Activated CD4-positive, CD25-positive, alpha-beta regulatory T cell treated with anti-CD3 and anti-CD28 coated beads, Interleukin-2, amount 50 U/mL, for 16 hours (primary cell): ENCODE measurements around the gene RPTOR.

Experiments used
- DNase-seq: peaks from one replicate; pipeline ENCODE4 v3.0.0-alpha.2; 2020; ENCODE audit warnings: low read depth, low spot score

Gene RPTOR

DNA sequence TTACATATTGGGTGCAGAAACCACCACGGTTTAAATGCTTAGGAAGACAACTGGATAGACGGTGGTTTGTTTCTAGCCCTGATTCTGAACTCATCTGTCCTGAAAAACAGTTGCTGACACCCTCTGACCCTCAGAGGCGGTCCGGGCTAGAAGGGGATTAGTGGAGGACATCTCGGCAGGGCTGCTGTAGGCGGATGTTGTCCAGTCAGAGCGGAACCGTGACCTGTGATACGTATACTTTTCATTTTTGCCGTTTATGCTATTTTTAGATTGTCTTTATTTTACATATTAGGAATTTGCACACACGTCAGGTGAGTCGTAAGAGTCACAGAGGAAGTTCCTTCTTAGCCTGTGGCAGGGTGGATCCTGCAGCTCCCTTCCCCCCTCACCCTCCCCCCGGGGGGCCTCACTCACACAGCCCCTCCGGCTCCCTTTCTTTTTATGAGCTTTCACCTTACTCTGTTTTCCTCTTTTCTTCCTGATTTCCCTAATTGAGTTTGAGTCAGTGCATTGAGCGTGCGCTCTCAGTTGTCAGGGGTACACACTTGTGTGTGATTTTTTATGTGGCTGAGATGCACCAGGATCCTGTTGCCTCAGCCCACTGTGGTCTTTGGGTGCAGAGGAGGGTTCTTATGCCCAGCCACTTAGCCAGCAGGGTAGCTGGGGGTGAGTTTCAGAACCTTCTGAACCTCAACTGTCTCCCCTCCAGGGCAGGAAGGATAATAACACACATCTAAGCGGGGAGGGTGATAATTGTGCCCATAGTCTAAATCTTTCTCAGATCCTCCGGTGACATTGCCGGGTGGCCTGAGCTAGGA, 236.0 kb downstream of the RPTOR start:
- no peak for DNase-seq

DNA sequence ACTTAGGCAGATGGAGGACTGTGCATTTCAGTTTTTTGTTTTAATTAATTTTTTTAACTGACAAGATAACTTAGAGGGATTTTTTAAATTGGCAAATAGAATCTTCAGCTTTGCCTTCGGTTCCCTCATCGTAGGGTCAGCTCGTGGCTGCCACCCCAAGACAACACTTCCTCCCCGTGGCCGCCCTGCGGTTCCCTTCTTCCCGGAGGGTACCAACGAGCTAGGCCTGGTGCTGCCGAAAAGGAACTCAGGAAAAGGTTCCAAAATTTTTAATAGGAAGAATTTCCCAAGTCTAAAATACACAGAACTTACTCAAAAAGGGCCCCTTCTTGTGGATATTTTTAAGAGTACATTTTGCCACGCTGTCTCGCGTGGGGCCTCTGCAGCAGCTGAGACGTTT, 236.6 kb downstream of the RPTOR start:
- DNase-seq, result no peak

DNA sequence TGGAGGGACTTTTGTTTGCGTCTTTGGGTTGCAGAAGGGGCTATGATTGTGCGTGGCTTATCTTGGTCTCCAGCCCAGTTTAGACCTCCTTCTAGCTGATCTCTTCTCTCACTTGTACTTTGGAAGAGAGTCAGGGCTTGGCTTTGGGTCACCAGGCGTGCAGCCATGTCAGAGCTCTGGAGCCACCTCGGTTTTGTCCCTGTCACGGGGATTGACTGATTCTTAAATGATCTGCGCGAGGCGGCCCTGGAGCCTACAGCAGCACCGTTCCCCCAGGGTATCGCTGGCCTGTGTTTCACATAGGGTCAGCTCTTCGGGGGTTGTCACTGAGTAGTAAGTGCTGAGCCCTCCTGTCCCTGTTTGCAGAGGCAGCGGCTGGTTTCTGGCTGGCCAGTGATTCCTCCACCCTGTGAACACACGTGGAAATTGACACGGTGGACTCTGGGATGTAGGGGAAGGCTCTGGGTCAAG, 237.2 kb downstream of the RPTOR start:
- no peak for DNase-seq

DNA sequence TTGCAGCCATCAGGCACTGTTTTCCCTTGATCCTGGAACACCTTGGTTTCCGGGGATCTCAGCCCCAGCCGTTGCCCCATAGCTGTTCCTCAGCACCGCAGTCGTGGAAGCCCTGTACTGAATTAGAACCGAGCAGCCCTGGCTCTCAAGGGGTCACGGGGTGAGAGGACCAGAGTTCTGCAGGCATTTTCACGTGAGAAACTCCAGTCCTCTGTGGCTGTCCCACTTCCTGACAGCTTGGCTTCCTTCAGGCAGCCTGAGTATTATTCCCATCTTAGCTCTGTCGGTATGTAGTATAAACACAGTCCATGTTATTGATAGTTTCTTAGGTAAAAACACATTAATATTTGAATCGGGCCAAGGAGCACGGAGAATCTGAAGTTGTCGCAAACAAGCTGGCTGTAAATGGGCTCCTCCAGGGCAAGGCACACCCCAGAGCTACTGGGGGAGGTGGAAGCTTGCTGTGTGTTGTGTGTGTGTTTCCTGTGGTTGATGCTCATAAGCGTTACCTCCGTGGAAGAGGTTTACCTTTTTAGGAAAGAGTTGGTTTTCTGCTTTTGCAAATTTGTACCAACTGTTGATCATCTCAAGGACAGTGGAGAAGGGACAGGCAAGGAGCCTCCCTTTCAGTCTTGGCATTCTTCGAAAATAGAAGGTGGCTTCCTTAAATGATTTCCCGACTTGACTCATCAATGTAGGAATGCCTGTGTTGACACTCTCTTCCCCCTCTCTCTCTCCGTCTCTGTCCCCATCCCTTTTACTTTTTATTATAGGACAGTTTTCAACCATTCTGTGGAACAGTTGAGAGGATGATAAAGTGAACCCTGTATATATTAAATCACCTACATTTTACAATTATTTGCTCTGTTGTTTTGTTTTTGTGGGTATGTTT, 238.1 kb downstream of the RPTOR start:
- DNase-seq, result no peak

DNA sequence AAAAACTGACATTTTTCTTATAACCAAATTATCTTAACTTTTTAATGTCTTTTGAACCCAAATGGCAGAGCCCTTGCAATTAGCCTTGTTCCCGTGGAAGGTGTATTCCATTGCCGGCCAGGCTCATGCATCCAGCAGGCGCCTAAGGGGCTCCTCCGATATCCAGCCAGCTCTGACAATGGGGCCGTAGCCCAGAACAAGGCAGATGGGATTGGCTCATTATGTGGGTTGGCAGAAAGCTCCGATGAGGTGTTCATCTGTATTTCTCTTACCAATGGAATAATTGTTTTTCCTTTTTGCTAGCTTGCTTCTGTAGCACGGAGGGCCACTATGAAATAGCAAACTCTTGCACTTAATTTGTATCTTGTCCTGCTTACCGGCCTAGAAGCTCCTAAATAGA, 238.8 kb downstream of the RPTOR start:
- no peak for DNase-seq

DNA sequence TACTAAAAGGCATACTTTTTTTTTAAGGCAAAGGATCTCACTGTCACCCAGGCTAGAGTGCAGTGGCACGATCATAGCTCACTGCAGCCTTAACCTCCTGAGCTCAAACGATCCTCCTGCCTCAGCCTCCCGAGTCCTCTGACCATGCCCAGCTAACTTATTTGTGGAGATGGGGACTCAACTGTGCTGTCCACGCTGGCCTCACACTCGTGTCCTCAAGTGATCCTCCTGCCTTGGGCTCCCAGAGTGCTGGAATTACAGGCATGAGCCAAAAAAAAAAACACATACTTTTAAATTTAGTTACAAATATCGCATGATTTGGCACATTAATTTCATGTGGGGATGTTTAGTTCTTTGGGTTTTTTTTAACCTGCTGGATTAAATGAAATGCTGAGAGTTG, 239.3 kb downstream of the RPTOR start:
- DNase-seq, result no peak

DNA sequence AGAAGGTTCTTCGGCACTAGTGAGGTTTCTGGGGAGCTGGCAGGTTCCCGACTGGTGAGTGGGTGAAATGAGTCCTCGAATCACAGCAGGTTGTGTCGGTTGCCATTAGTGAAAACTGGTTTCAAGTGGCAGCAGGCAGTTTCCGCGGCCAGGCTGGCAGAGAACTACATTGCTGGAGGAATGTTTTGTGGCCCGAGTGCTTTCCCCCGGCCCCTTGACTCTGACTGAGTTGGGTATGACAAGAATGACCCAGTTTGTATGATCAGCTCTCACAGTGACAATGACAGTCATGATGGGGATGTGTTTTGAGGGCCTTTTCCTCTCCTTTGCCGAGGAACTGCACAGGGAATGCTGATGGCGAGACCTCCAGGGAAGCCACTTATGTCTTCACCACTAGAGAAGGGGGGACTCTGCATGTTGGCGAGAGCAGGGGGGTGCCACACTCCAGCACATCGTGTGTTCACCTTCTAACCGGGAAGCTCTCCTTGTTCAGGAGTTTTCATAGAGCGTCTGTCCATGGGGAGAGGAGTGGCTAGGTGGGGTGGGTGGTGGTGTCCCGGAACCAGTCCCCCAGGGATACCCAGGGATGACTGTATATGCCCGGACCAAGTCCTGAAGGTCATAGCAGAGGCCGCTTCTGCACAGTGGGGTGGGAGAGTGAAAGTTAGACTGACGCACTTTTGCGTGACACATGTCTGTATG, 241.0 kb downstream of the RPTOR start:
- DNase-seq, result no peak

DNA sequence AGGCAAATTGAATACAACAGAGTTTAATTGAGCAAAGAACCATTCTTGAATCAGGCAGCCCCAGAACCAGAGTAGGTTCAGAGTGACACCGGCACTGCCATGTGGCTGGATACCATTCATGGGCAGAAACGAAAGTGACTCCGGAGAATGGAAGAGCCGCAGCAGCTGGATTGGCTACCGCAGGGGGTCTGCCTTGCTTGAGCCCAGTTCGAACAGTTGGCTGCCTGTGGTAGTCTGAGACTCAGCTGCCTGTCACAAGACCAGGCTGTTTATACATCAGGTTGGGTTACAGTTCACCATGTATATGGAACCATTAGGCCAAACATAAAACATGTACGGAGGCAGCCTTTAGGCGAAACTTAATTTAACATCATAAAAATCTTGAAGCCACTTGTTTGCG, 241.8 kb downstream of the RPTOR start:
- DNase-seq, result no peak

DNA sequence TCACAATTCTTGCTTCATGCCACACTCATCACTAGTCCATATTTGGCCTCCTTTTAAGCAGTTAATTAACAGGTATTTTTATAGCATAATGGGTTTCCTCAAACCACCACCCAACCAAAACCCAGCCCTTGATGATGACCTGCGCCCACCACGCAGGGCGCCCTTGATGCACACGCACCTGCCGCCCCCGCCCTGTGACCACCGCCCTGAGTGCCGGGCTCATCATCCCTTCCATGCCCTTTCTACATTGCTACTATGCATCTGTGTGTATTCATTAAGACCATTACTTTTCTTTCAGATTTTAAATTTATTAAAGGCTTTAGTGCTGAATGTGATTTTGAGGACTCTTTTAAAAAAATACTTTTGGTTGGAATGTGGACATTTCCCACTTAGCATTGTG, 242.2 kb downstream of the RPTOR start:
- DNase-seq, result no peak

DNA sequence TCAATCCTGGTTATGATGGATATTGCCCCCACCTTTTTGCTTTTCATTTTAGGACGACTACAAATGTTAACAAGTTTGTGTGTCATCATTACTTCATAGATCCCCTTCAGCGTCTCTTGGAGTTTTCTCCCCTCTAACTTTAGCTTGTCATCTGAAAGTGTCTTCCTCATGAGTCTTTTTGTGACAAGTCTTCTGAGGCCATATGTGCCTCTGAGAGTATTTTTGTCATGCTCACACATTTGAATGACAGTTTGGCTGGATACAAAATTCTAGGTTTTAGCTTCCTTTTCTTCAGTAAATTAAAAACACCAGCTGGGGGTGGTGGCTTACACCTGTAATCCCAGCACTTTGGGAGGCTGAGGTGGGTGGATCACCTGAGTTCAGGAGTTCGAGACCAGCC, 243.2 kb downstream of the RPTOR start:
- no peak for DNase-seq

DNA sequence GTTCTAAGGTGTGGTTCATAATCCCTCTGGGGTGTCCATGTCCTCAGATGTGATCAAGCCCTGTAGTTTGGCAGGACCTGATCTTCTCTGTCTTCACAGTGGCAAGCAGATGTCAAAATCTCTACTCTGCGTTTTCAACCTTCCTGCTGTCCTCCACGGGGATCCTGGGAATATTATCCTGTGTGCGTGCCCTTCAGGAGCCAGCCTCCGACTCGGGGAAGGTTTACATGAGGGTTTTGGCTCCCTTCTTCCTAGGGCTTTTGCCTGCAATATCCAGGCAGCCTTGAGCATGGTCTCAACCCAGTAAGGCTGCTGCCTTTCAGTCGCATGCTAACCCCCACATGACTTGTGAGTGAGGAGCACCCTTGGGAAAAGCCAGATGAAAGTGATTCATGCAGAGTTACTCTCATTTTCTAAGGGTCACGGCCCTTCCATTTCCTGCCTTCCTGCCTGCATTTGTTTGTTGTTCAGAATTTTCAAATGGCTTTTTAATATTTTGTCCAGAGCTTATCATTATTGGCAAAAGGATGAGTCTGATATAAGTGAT, 244.8 kb downstream of the RPTOR start:
- no peak for DNase-seq

DNA sequence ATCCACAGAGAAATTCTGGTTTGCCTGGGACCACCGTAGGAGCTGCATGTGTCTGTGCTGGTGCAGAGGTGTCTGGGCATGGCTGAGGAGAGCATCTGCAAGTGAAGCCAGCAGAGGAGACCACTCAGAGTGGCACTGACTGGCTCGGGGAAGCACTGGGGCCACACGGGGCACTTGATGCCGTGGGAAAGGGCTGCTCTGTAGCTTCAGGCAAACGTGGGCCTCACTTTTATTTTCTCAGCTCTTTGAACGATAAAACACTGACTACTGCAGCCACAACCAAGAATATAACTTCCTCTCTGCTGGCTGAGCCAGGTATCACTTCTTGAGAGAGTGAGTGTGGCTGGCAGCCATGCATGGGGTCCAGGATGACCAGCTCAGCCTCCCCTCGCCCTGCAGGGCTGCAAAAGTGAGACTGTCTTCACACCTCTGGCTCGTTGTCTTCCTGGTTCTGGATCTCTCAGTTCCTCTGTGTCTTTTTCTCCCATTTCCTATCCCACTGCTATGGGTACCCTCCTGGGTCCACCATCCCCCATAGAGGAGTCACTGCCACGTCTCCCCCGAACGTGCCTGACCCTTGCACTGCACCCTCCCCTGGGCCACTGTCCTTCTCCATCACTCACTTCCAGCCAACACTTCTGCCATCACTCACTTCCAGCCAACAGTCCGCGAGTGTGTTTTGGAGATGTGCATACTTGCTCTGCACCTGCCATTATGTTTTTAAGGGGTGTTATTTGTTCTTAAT, 245.6 kb downstream of the RPTOR start:
- no peak for DNase-seq

DNA sequence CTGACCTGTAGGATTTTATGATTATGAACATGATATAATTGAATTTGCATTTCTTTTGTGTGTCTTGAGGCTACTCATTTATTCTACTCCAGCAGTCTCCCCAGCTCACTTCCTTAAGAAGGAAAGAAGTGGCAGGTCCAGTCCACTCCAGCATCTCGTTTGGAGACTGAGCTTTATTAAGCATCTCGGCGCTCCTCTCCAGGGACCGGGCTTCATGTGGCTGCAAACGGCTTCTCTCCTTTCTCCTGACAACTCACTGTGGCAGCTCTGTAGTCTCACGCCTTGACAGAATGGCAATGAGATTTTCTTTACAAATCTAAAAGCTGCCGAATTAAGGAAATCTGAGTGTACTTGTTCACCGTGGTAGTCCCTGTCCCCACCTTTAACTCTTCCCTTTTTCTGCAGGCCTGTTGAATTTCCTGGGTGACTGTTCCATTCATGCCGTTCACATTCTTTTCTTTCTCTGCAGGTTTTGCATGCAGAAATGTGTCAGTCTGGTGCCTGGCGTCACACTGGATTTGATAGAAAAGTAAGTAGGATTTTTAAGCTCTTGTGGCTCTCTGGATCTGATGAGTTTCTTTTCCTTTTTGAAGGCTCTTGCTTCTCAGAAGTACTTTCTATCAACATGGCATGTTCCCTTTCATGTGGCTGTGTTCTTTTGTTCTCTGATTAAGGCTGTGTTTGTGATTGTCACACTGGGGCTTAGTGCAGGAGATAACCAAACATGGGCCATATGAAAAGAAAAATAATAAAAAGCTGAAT, 246.5 kb downstream of the RPTOR start:
- DNase-seq, result no peak

DNA sequence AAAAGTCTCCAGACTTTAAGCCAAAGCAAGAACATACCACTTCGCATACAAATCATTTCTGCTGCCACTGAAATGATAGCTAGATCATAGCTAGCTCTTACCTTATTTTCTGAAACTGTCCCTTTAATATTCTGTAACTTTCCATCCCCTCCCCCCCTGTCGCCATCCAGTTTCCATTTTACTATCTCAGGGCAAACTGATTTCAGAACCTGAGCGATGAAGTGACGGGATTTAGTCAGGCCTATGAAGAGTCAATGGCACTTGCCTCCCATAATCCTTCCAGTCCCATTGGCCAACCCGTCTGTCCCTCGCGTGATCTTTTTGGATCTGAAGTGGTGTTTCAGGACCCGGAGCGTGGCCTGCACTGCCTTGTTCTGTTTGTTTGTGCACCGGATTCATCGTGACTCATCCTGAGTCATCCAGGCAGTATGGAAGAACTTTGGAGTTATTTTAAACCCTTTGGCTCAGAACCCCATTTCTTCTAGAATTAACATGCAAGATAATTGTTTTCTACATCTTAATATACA, 247.2 kb downstream of the RPTOR start:
- DNase-seq, result no peak

DNA sequence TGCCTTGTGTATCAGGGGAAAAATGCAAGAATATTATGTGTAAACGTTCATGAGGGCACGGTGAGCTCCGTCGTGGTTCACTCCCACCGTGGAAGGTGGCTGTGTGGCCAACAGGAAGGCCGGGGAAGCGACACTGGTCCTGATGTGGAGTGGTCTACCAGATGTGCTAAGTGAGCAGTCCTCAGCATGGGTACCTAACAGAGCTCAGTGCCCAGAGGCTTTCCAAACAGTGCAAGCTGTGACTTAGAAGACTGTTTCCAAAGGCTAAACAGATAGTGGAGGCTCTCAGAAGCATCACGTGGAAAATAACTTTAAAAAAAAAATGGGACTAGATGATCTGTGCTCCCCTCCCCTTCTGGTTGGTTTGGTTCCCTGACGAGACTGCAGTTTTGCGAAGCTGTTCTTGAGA, 247.7 kb downstream of the RPTOR start:
- DNase-seq, result no peak

DNA sequence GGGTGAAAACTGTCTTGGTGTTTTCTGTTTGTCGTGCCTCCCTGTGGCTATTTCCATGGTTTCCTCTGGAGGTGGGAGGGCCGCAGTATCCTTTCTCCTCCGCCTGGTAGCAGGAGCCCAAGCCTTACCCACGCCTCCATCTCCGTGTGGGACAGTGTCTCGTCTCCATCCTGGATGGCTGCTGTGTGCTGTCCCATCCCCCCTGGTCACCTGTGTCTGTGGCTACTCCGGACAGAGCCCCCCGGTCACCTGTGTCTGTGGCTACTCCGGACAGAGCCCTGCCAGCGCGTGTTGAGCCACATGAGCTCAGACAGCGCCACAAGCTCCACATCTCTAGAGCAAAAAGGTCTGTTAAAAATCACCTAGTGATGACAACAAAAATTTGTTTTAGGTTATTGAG, 248.8 kb downstream of the RPTOR start:
- DNase-seq, result no peak

DNA sequence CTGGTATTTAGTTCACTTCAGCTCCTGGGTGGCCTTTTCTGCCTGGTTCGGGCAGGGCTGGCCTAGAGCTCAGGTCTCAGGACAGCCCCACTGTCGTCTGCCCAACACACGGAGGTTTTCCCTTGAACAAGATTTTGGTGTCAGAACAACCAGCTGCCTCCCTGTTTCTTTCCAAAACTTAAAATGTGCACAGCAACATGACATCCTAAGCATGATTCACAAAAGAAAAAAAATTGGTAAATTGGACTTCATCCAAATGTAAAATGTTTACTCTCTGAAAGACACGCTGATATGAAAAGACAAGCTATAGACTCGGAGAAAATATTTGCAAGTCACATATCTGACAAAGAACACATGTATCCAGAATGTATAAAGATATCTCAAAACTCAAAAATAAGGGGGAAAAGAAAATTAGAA, 249.2 kb downstream of the RPTOR start:
- no peak for DNase-seq

DNA sequence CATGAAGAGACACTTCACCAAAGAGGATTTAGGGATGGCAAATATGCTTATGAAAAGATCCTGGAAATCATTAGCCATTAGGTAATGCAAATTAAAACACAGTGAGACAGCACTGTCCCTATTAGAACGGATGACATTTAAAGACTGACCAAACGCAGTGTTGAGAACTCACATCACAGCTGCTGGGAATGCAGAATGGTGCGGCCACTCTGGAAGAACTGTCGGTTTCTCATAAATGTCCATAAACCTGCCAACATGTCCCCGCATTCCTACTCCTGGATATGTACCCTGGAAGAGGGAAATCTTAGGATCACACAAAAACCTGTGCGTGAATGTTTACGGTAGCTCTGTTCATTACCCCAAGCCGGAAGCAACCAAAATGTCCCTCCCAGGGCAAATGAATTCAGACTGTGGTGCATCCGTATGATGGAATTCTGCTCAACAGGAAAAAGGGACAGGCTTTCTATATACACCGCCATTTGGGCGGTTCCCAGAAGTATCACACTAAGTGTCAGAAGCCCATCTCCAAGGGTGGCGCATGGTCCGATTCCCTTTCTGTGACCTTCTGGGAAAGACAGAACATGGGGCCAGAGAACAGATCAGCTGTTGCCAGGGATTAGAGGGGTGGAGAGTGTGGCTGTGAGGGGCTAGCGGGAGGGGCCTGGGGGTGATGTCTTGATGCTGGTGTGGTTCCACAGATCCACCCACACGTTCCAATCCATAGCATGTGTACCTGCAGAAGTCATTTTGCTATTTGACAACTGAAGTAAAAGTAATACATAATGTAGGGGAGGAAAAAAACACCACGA, 249.8 kb downstream of the RPTOR start:
- DNase-seq, result no peak

DNA sequence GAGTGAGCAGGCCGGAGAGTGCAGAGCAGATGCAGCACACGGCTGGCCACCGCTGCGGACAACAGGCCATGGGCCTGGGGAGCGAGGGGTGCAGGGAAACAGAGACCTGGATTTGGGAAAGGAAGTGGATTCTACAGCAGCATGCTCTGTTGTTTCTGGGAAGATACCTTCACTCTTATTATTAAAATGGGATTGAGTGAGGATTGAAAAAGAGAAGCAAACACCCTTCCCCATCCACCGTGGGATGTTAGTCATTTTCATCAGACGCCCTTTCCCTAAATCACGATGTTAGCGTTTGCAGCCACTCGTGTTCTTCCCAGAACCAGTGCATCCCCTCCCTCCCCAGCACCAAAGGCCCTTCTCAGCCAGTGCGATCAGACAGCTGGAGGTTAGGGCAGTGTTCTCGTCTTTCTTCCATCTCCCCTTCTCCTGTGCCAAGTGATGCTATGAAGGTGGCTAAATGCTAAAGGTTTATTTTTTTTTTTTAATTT, 250.5 kb downstream of the RPTOR start:
- DNase-seq, result no peak
